ENCODE measurements around the gene RIBC1.

Gene RIBC1

GRCh38 chrX:53433651-53434639, 11.3 kb downstream of the RIBC1 start, which contains the start of gene HSD17B10:
TSS of gene HSD17B10 (minus strand) at chrX:53434370. CDS start at chrX:53434345, 25 bp downstream.
- TF ChIP-seq CTCF (IDR thresholded peaks at IDR 0.05; ENCODE audit: control insufficient read depth, extremely low read depth, insufficient read depth) = no peak
- DNase-seq (ENCODE audit: low read depth) = peak; percentile 38
- peak within 1 kb of the TSS; percentile 86 for H3K4me3 ChIP-seq (ENCODE audit: low read depth, low read length)

GRCh38 chrX:53435997-53436396, 13.3 kb downstream of the RIBC1 start:
- peak; percentile 76 for TF ChIP-seq CTCF (IDR thresholded peaks at IDR 0.05; ENCODE audit: control insufficient read depth, extremely low read depth, insufficient read depth)
- H3K4me3 ChIP-seq (ENCODE audit: low read depth, low read length) = no peak overlapping the region
- DNase-seq (ENCODE audit: low read depth) = peak; percentile 26

- TF ChIP-seq CTCF (IDR thresholded peaks at IDR 0.05; ENCODE audit: control insufficient read depth, extremely low read depth, insufficient read depth) = no peak
- no peak overlapping the region for H3K4me3 ChIP-seq (ENCODE audit: low read depth, low read length)
Observed at GRCh38 chrX:53437206-53437605, 14.5 kb downstream of the RIBC1 start.

GRCh38 chrX:53438174-53438831, 15.6 kb downstream of the RIBC1 start:
- no peak overlapping the region for H3K4me3 ChIP-seq (ENCODE audit: low read depth, low read length)
- no peak for TF ChIP-seq CTCF (IDR thresholded peaks at IDR 0.05; ENCODE audit: control insufficient read depth, extremely low read depth, insufficient read depth)
- no peak for DNase-seq (ENCODE audit: low read depth)

More at GRCh38 chrX:53437206-53437605, 14.5 kb downstream of the RIBC1 start:
- no peak for DNase-seq (ENCODE audit: low read depth)

GRCh38 chrX:53438832-53439230, 16.2 kb downstream of the RIBC1 start:
- no peak for TF ChIP-seq CTCF (IDR thresholded peaks at IDR 0.05; ENCODE audit: control insufficient read depth, extremely low read depth, insufficient read depth)
- no peak overlapping the region for H3K4me3 ChIP-seq (ENCODE audit: low read depth, low read length)
- no peak for DNase-seq (ENCODE audit: low read depth)

GRCh38 chrX:53440101-53440500, 17.4 kb downstream of the RIBC1 start:
- DNase-seq (ENCODE audit: low read depth) = no peak
- H3K4me3 ChIP-seq (ENCODE audit: low read depth, low read length) = no peak overlapping the region
- no peak for TF ChIP-seq CTCF (IDR thresholded peaks at IDR 0.05; ENCODE audit: control insufficient read depth, extremely low read depth, insufficient read depth)
